Muscle layer of duodenum (tissue), 2 donors: Measurements from ENCODE around the gene PPOX.

ENCODE experiments used
- H3K27ac ChIP-seq: one replicate; pipeline ENCODE4 v1.7.0; 2013; ENCODE audit warnings: mild to moderate bottlenecking, low read length
- H3K27me3 ChIP-seq: one replicate; pipeline ENCODE4 v1.7.0; 2013; ENCODE audit warnings: low read depth, mild to moderate bottlenecking, control low read depth, low read length
- H3K36me3 ChIP-seq, 2 donors: one replicate each; pipeline ENCODE4 v1.7.0; 2013; ENCODE audit warnings: low read length in 2 of 2, control low read depth in 1 of 2, mild to moderate bottlenecking in 1 of 2; ENCODE audit not compliant: insufficient read depth in 2 of 2, control insufficient read depth in 1 of 2
- H3K4me1 ChIP-seq, 2 donors: one replicate each; pipeline ENCODE4 v1.7.0; 2013; ENCODE audit warnings: low read length in 2 of 2, mild to moderate bottlenecking in 2 of 2, control low read depth in 1 of 2, moderate library complexity in 1 of 2; ENCODE audit not compliant: insufficient read depth in 2 of 2, control insufficient read depth in 1 of 2
- H3K4me3 ChIP-seq, 2 donors: one replicate each; pipeline ENCODE4 v1.7.0; 2013; ENCODE audit warnings: low read length in 2 of 2, low read depth in 1 of 2, mild to moderate bottlenecking in 1 of 2
- H3K9me3 ChIP-seq, 2 donors: one replicate each; pipeline ENCODE4 v1.7.0; 2013; ENCODE audit warnings: low read length in 2 of 2, control low read depth in 1 of 2, mild to moderate bottlenecking in 1 of 2; ENCODE audit not compliant: control insufficient read depth in 1 of 2
- donor health status: healthy.

Gene PPOX

DNA sequence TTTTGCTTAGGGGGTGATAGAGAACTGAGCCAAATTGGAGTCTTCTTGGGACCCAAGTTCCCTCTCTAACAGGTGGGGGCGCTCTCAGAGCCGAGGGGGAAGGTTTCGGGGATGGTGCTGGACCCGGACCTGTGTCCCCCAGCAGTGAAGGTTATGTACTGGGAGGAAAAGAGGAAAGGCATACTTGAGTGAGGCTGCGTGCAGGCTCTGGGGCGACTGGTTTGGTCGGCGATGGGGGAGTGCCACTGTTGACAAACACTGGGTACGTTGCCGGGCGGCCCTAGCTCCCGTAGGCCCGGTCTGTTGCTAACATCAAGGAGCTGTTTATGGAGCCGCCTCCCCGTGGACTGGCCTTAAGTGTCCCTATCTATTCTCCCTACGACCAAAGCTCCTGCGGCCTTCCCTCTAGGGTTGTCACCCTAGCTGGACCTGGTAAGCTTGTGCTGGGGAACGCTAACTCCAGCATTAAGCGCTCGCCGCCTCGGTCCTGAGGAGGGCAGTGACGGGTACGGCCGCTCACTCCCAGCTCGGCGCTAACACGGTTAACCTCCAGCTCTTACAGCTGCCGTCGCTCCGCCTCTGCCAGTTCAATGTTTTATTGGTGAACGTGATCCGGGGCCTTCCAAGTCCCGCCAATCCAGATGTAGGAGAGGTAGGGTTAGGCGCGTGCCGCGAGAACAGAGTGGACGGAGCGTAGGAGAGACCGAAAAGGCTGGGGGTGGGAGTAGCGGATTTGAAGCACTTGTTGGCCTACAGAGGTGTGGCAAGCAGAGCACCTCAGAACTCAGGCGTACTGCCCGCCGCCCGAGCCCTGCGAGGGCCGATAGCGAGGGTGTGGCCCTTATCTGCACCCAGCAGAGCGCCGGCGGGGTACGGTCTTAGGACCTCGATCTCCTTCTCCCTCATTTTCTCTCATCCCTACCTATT, at the start of gene PPOX:
Gene PPOX, plus strand, starts transcription at position 685 of the 927 bp plus-strand sequence. CDS start 422 bp downstream, outside the sequence.
- Histone ChIP-seq H3K27ac (peak within 1 kb of the TSS; percentile 92), H3K4me1 (peaks cover 4 to 40% of the 10 kb centered on the region in 2 donors), H3K36me3 (peaks cover 34 to 53% of the 10 kb centered on the region in 2 donors)

DNA sequence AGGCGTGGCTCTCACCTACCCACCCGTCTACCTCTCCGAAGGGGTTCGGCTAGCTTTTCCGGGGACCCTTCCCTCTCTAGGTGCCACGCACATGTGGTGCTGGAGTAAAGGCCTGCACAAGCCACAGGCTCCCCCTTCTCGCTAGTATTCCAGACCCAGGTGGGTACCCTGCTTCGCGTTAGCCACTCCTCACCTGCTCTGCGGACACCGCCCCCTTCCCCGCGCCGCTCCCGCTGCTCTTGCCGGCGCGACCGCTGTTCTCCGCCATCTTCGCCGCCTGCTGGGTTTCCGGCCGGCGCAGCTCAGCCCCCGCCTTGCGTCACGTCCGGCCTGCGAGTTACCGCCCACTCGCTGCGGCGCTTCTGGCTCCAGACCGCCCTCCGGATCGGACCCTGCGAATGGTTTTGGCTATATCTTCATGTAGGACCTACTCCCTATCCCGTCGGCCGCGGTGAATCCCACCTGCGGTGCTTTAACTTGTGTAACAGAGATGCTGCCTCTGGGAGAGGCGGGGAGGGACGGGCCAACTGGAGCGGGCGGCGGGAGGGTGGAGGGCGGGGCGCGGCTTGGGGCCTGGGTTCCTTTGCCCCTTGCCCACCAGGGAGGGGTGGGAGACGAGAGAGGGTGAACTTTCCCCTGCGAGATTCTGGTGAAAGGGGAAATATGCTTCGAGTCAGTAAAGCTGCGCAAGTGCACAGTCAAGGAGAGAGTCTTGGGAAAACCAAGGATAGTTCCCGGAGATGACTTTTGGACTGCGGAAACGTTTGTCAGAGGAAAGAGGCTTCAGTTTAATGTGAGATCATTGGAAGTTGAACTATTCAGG, 48.3 kb upstream of the PPOX start, which contains the start of the genes NIT1 and PFDN2:
Gene NIT1, plus strand, starts transcription at position 347 of the 823 bp plus-strand sequence. Its CDS starts 72 bp downstream, at position 419.
Gene PFDN2, minus strand, starts transcription at position 279 of the 823 bp plus-strand sequence. Its CDS starts 11 bp downstream, at position 268.
- Histone ChIP-seq H3K27me3 (no peaks in the 10 kb centered on the region), H3K27ac (peak within 1 kb of the TSS; percentile 88), H3K36me3 (peaks cover 23 to 30% of the 10 kb centered on the region in 2 donors), H3K9me3 (no peaks in the 10 kb centered on the region), H3K4me1 (peaks cover 15 to 47% of the 10 kb centered on the region in 2 donors), H3K4me3 (peak within 1 kb of the TSS; percentile 99)

More for the DNA sequence above, at the start of gene PPOX:
- Histone ChIP-seq H3K27me3 (no peaks in the 10 kb centered on the region), H3K4me3 (peak within 1 kb of the TSS; percentile 86 to 87), H3K9me3 (no peaks in the 10 kb centered on the region)

DNA sequence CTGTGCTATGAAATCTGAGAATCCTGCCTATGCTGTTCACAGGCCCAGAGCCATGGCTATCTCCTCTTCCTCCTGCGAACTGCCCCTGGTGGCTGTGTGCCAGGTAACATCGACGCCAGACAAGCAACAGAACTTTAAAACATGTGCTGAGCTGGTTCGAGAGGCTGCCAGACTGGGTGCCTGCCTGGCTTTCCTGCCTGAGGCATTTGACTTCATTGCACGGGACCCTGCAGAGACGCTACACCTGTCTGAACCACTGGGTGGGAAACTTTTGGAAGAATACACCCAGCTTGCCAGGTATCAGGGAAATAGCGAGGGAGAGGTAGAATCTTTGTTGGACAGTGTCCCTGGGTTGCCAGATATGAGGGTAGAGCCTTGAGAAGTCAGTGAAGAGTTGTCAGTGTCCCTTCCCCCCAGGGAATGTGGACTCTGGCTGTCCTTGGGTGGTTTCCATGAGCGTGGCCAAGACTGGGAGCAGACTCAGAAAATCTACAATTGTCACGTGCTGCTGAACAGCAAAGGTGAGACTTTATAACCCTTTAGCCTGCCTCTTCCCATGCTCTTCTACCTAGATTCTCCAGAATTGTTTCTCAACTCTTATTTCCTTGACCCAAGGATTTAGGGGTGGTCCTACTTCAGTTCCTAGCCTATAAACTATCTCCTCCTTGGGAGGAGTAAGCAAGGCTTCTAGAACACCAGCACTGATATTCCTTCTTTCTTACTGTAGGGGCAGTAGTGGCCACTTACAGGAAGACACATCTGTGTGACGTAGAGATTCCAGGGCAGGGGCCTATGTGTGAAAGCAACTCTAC, 46.9 kb upstream of the PPOX start:
- H3K36me3 ChIP-seq: peaks cover 33 to 43% of the 10 kb centered on the region in 2 donors
- no peaks in the 10 kb centered on the region for H3K27me3 ChIP-seq
- H3K4me3 ChIP-seq: peak overlapping the region; percentile 99
- H3K4me1 ChIP-seq: peaks cover 15 to 37% of the 10 kb centered on the region in 2 donors
- H3K9me3 ChIP-seq: no peaks in the 10 kb centered on the region
- H3K27ac ChIP-seq: peak overlapping the region; percentile 88

DNA sequence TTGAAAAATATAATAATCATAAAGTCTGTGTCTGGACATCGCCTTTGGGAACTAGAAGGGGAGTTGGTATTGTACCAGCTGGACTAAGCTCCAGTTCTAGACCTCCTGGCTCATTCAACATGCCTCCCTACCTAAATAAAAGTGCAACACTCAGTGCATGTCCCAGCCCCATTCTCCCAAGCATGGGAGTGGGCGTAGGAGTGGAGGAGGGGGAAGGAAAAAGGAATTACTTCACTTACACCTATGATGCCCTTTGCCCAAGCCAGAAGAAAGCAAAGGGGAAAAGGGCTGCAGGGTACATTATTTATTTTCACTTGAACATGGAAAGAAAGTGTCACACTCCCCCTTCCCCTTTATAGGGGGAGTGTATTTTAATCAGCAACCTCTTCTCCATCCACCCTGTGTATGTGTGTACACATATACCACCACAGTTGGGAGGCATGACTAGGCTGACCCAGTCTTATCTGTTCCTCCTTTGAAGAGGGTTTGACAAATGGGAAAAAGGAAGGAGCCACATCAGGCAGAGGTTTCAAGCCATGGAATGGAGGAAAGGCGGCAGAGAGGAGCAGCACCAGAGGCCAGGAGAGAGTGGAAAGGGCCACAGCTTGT, 45.1 kb upstream of the PPOX start:
- H3K36me3 ChIP-seq: peaks cover 41 to 46% of the 10 kb centered on the region in 2 donors
- H3K4me1 ChIP-seq: peaks cover 15 to 32% of the 10 kb centered on the region in 2 donors
- H3K9me3 ChIP-seq: no peaks in the 10 kb centered on the region
- H3K4me3 ChIP-seq: no peak overlapping the region
- H3K27me3 ChIP-seq: no peaks in the 10 kb centered on the region
- H3K27ac ChIP-seq: no peak overlapping the region

DNA sequence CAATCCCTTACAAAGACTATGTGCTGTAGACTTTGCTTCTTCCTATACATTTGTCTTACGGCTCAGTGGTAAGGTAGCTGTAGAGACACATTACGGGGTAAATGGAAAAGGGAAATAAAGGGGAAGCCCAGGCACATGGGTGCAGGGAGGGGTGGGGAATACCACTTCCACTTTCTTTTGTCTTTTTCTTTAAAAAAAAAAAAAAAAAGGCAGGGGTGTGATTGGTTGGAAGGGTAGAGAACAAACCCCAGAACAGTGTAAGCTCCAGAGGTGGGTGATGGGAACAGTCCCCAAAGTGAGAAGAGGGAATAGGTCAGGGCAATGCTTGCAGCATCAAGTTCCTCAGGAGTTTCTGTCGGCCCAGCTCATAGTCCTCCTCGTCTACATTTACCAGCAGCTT, 44.4 kb upstream of the PPOX start:
- no peaks in the 10 kb centered on the region for H3K9me3 ChIP-seq
- no peaks in the 10 kb centered on the region for H3K27me3 ChIP-seq
- peaks cover 15 to 28% of the 10 kb centered on the region in 2 donors for H3K4me1 ChIP-seq
- peaks cover 41 to 50% of the 10 kb centered on the region in 2 donors for H3K36me3 ChIP-seq
- no peak overlapping the region for H3K27ac ChIP-seq
- H3K4me3 ChIP-seq: no peak overlapping the region

DNA sequence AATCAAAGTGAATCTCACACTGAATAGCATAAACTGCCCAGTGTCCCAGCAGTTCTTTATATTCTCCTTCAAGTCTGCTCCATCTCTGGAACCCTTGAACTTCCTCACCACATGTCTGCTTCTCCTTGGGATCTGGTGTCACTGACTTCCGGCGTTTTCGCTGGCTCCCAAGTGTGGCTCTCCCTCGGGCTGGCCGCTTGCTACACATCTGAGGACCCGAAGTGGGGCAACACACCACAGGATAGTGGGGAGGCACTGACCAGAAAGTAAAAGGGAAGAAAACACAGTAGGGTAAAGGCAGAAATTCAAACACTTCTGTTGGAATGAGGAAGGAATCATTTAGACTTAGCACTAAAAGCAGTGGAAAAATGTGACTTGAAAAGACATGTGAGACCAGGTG, 43.3 kb upstream of the PPOX start:
- H3K27me3 ChIP-seq: no peaks in the 10 kb centered on the region
- H3K36me3 ChIP-seq: peaks cover 48 to 54% of the 10 kb centered on the region in 2 donors
- no peak overlapping the region for H3K27ac ChIP-seq
- H3K4me1 ChIP-seq: peaks cover 15 to 35% of the 10 kb centered on the region in 2 donors
- H3K4me3 ChIP-seq: no peak overlapping the region
- H3K9me3 ChIP-seq: no peaks in the 10 kb centered on the region

DNA sequence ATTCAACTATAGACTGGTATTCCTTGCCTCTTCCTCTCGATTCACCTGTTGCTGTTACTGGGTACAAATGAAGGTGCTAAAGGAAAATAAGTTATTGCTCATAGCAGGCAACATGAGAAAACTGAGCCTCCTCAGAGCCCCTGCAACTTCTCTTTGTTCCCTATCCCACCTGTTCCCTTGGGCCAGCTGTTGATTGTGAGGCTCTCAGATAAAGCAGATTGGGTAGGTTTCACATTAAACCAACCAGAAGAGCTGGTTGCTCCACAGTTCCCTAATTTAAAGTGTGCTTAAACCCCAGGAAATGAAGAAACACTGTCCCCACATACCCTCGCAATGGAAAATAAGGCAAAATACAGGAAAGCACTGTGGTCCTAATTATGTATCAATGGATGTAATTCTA, 38.6 kb upstream of the PPOX start:
- Histone ChIP-seq H3K27ac (no peak overlapping the region), H3K36me3 (peaks cover 42 to 58% of the 10 kb centered on the region in 2 donors), H3K4me1 (peaks cover 10 to 50% of the 10 kb centered on the region in 2 donors)

DNA sequence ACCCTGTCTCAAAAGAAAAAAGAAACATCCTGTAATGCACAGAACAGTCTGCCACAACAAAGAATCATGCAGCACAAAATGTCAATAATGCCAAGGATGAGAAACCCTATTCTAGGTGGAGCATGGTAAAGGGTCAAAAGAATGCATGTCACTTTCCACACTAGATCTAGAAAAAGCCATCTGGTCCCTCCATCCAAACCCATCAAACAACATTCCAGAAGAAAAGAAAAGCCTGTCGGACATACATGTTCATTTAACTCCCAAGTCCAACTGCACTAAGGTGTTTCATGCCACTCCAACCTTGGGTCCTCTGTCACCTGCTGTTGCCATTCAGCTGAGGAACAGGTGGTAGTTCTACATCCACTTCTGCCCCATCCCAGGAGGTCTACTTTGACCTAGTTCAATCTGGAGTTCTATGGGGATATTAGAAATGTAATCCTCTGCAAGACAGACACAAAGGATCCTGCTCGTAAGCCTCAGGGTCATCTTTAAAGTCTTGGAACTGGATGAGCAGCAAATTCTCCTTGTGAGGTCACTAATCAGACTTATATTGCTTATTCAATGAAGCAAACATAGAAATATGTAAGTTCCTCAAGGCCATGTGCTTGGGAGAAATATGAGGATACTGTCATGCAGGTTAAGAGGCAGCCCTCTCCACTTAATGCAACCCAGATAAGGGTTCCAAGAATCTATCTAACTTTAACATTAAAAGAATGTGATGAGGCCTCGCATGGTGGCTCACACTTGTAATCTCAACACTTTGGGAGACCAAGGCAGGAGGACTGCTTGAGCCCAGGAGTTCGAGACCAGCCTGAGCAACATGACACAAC, 37.4 kb upstream of the PPOX start:
- Histone ChIP-seq H3K27ac (no peak overlapping the region), H3K27me3 (no peaks in the 10 kb centered on the region), H3K4me3 (no peak overlapping the region), H3K36me3 (peaks cover 35 to 48% of the 10 kb centered on the region in 2 donors), H3K9me3 (no peaks in the 10 kb centered on the region), H3K4me1 (peaks cover 10 to 56% of the 10 kb centered on the region in 2 donors)

More for the DNA sequence above, 38.6 kb upstream of the PPOX start:
- no peaks in the 10 kb centered on the region for H3K9me3 ChIP-seq
- H3K27me3 ChIP-seq: no peaks in the 10 kb centered on the region
- no peak overlapping the region for H3K4me3 ChIP-seq

DNA sequence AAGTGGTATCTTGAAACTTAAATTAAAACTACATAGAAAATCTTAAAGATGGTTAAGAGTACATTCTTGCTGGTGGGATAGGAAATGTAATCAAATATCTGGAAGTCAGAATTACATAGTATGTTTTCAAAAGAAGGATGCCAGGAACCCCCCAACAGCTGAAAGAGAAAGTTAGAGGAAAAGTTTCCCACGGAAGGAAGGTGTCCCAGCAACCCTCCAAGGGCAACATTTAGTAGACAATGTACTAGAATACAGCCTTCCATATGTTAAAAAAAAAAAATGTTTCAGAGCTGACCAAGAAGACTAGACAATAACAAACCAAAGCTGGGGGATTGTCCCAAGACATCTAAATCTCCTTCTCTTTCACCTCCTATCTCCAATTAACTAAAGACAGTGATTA, 36.0 kb upstream of the PPOX start:
- H3K4me1 ChIP-seq: peaks cover 10 to 63% of the 10 kb centered on the region in 2 donors
- peak overlapping the region in 1 of 2 donors; percentile 86 for H3K4me3 ChIP-seq
- no peak overlapping the region for H3K27ac ChIP-seq
- H3K36me3 ChIP-seq: peaks cover 22 to 40% of the 10 kb centered on the region in 2 donors
- no peaks in the 10 kb centered on the region for H3K27me3 ChIP-seq
- no peaks in the 10 kb centered on the region for H3K9me3 ChIP-seq
